Transverse colon (tissue), 4 donors: ENCODE data around the gene PDGFC. TPM values are rescaled to one million over a fixed set of nuclear protein-coding genes. Genes with fewer than 3 reads are reported as not detected.
"Not testable (repeated sequence)": the region's sequence is repeated elsewhere in the genome, so short reads cannot be mapped to it uniquely, and the experiment has no call there.

Source experiments
- DNase-seq: peaks from one replicate; pipeline ENCODE4 v3.0.0-alpha.2; 2019
- H3K27ac ChIP-seq, 4 donors: fragments of 200-600 bp; sonication (generic); 2 replicates each; pipeline ENCODE4 v1.5.1; 2016 to 2018; ENCODE audit warnings: inconsistent platforms in 4 of 4
- H3K27me3 ChIP-seq: fragments of 200-600 bp; sonication (generic); 2 replicates; pipeline ENCODE4 v1.5.1; 2017; ENCODE audit warnings: inconsistent platforms
- H3K36me3 ChIP-seq, 4 donors: fragments of 200-600 bp; sonication (generic); 2 replicates each; pipeline ENCODE4 v1.5.1; 2017 to 2019; ENCODE audit warnings: inconsistent platforms in 4 of 4
- H3K4me1 ChIP-seq, 4 donors: fragments of 200-600 bp; sonication (generic); 2 replicates each; pipeline ENCODE4 v1.5.1; 2017 to 2020; ENCODE audit warnings: inconsistent platforms in 4 of 4
- H3K4me3 ChIP-seq, 4 donors: fragments of 200-600 bp; sonication (generic); 1 replicate in 1 of 4; 2 replicates in 3 of 4; pipeline versions ENCODE4 v1.5.1 to v1.6.1; 2017 to 2019; ENCODE audit warnings: inconsistent platforms in 4 of 4
- H3K9me3 ChIP-seq, 2 donors: fragments of 200-600 bp; sonication (generic); 2 replicates each; pipeline ENCODE4 v1.5.1; 2017 to 2019; ENCODE audit warnings: inconsistent platforms in 2 of 2
- CTCF ChIP-seq, 5 experiments: fragments of 200-600 bp in 3 of 5; fragments of 450-650 bp in 2 of 5; sonication (generic) in 3 of 5; IDR thresholded peaks; 1 replicate in 2 of 5; 2 replicates in 3 of 5; pipeline ENCODE4 v1.5.1; 2016 to 2017; ENCODE audit warnings: antibody characterized with exemption in 5 of 5, inconsistent platforms in 3 of 5, mild to moderate bottlenecking in 2 of 5, moderate library complexity in 1 of 5
- EP300 ChIP-seq: sonication (generic); formaldehyde crosslinking; IDR thresholded peaks from one replicate; pipeline ENCODE4 v1.6.1; 2017; ENCODE audit warnings: antibody characterized with exemption, low read depth
- POLR2A ChIP-seq: fragments of 450-650 bp; IDR thresholded peaks from one replicate; pipeline ENCODE4 v1.6.1; 2016; ENCODE audit warnings: antibody characterized with exemption, mild to moderate bottlenecking, moderate library complexity
- POLR2AphosphoS5 ChIP-seq, 3 donors: sonication (generic); formaldehyde crosslinking; IDR thresholded peaks; one replicate each; pipeline ENCODE4 v1.6.1; 2016; ENCODE audit warnings: antibody characterized with exemption in 3 of 3
- WGBS, 2 donors: methylation state at CpG; one replicate each; pipeline ENCODE4 v1.1.5; 2018; ENCODE audit warnings: low coverage in 1 of 2; 5-methylcytosine and 5-hydroxymethylcytosine counted together
- in situ Hi-C, 4 donors: fragments of 200-750 bp; cut with MboI; loops; one replicate each; pipeline versions ENCODE4 v1.15.0 to v1.15.1; 2017; ENCODE audit warnings: low sequenced_read_pairs in 3 of 4, low pct_ligation_motif_present in 1 of 4, low pct_unique_long_range_greater_than_20kb in 1 of 4
- intact Hi-C: fragments of 100-400 bp; cut with DNase I; formaldehyde crosslinking; loops from one replicate; pipeline ENCODE4 v1.15.1; 2023; ENCODE audit warnings: low total_unique reads
- total RNA-seq, 4 donors: library from RNA; depleted of rRNA; stranded (reverse); fragments of >200 nt; gene quantifications; one replicate each; pipeline ENCODE4 v1.1.0, GENCODE V29; 2016

PDGFC gene
- total RNA-seq, 4 donors from 2014 or later = 0.40 to 20.6 (median 7.5) TPM

- WGBS, 2 donors = 57 to 63% methylated on average over 5 of the region's 5 CpGs
- Histone ChIP-seq H3K9me3 (no peaks in the 10 kb centered on the region), H3K36me3 (no peaks in the 10 kb centered on the region), H3K27ac (no peak overlapping the region), H3K4me3 (no peak overlapping the region), H3K4me1 (peaks cover 0 to 15% (median 3%) of the 10 kb centered on the region in 4 donors), H3K27me3 (no peaks in the 10 kb centered on the region)
- intact Hi-C loops = no loop called here
- TF ChIP-seq POLR2AphosphoS5 (IDR thresholded peaks at IDR 0.05) (no peak), POLR2A (no peak), EP300 (no peak), CTCF (IDR thresholded peaks at IDR 0.05) (no peak)
- DNase-seq = no peak
- in situ Hi-C loops = no loop called here
Observed at GRCh38 chr4:156933633-156934258, 37.9 kb downstream of the PDGFC start.

GRCh38 chr4:156932360-156932759 lies 39.2 kb downstream of the PDGFC start:
- in situ Hi-C loops, H3K9me3 ChIP-seq, H3K27me3 ChIP-seq, H3K4me3 ChIP-seq, H3K27ac ChIP-seq, H3K36me3 ChIP-seq, intact Hi-C loops, DNase-seq: not testable (repeated sequence)
- WGBS, 2 donors = 93% methylated on average over 2 of the region's 2 CpGs; no CpG with 5 or more reads in 1 of the 2 donors
- peaks cover 0 to 16% (median 3%) of the 10 kb centered on the region in 4 donors for H3K4me1 ChIP-seq

GRCh38 chr4:156931267-156931666 lies 40.3 kb downstream of the PDGFC start:
- peak; percentile 14 for DNase-seq
- WGBS, 2 donors = 8 to 46% methylated on average over 2 of the region's 2 CpGs
- in situ Hi-C loops (no loop called here), intact Hi-C loops (no loop called here)
- no peaks in the 10 kb centered on the region for H3K9me3 ChIP-seq
- H3K27ac ChIP-seq = no peak overlapping the region
- peaks cover 0 to 16% (median 3%) of the 10 kb centered on the region in 4 donors for H3K4me1 ChIP-seq
- no peaks in the 10 kb centered on the region for H3K36me3 ChIP-seq
- no peak overlapping the region for H3K4me3 ChIP-seq
- TF ChIP-seq POLR2A (no peak), EP300 (no peak), POLR2AphosphoS5 (IDR thresholded peaks at IDR 0.05) (no peak), CTCF (IDR thresholded peaks at IDR 0.05) (no peak)
- H3K27me3 ChIP-seq = no peaks in the 10 kb centered on the region

GRCh38 chr4:156929386-156930105 lies 42.1 kb downstream of the PDGFC start:
- WGBS, 2 donors = 81 to 84% methylated on average over 3 of the region's 3 CpGs
- no peaks in the 10 kb centered on the region for H3K36me3 ChIP-seq
- intact Hi-C loops (no loop called here), in situ Hi-C loops (no loop called here)
- H3K27me3 ChIP-seq = no peaks in the 10 kb centered on the region
- no peak for TF ChIP-seq POLR2A
- no peak for TF ChIP-seq EP300
- no peak for TF ChIP-seq POLR2AphosphoS5 (IDR thresholded peaks at IDR 0.05)
- TF ChIP-seq CTCF (IDR thresholded peaks at IDR 0.05) = no peak
- H3K27ac ChIP-seq = no peak overlapping the region
- no peaks in the 10 kb centered on the region for H3K9me3 ChIP-seq
- H3K4me1 ChIP-seq = peaks cover 0 to 22% (median 3%) of the 10 kb centered on the region in 4 donors
- no peak overlapping the region for H3K4me3 ChIP-seq
- DNase-seq = no peak
